HUES48 (cell line): ENCODE results near the gene RADIL.
A peak's percentile ranks its signal among the peaks of the same experiment; 100 is the strongest.

ENCODE experiments used
- H3K27ac ChIP-seq: one replicate; pipeline ENCODE4 v1.7.0; 2013; ENCODE audit warnings: low read depth, low read length, inconsistent platforms
- H3K27me3 ChIP-seq: 2 replicates; pipeline ENCODE4 v1.6.1; 2013; ENCODE audit warnings: mild to moderate bottlenecking, low read length; ENCODE audit not compliant: control insufficient read depth, insufficient read depth
- H3K36me3 ChIP-seq: 2 replicates; pipeline ENCODE4 v1.6.1; 2013; ENCODE audit warnings: low read length; ENCODE audit not compliant: control insufficient read depth, insufficient read depth
- H3K4me1 ChIP-seq: 2 replicates; pipeline ENCODE4 v1.6.1; 2013; ENCODE audit warnings: mild to moderate bottlenecking, low read length; ENCODE audit not compliant: control insufficient read depth, insufficient read depth
- H3K4me3 ChIP-seq: 2 replicates; pipeline ENCODE4 v1.5.1; 2013; ENCODE audit warnings: mild to moderate bottlenecking, low read depth, low read length
- H3K9ac ChIP-seq: 2 replicates; pipeline ENCODE4 v1.6.1; 2013; ENCODE audit warnings: mild to moderate bottlenecking, low read depth, low read length, moderate library complexity
- H3K9me3 ChIP-seq: 2 replicates; pipeline ENCODE4 v1.6.1; 2013; ENCODE audit warnings: low read length; ENCODE audit not compliant: control insufficient read depth, insufficient read depth

RADIL gene

DNA sequence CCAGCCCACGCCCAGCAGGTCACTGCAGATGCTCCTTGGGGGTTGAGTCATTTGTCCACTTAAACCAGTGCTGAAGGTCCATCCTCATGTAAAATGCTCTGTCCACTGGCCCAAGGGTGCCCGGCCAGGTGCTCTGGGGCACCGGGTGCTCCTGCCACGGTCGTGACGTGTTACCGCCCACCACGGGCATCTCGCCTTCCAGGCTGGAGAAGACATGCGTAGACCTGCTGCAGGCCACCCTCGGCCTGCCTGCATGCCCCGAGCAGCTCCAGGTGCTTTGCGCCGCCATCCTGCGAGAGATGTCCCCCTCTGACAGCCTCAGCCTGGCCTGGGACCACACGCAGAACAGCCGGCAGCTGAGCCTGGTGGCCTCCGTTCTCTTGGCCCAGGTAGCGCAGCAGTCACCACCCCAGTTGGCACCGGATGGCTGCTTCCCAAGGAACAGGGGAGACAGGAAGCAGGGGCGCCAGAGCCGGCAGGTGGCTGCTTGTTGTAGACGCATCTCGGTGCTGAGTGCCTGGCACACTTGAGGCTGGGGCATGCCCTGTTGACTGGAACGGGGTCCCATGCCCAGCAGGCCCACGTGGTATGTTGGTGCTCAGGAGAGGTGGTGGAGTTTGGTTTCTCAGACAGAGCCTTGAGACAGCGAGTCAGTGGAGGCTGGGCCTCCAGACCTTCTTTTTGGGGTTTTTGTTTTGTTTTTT, 102.0 kb downstream of the RADIL start:
- peaks cover 41% of the 10 kb centered on the region for H3K36me3 ChIP-seq
- H3K4me3 ChIP-seq, result no peak overlapping the region
- no peaks in the 10 kb centered on the region for H3K27me3 ChIP-seq
- no peak overlapping the region for H3K27ac ChIP-seq
- H3K4me1 ChIP-seq, result no peaks in the 10 kb centered on the region
- H3K9me3 ChIP-seq, result no peaks in the 10 kb centered on the region
- H3K9ac ChIP-seq, result no peak overlapping the region

DNA sequence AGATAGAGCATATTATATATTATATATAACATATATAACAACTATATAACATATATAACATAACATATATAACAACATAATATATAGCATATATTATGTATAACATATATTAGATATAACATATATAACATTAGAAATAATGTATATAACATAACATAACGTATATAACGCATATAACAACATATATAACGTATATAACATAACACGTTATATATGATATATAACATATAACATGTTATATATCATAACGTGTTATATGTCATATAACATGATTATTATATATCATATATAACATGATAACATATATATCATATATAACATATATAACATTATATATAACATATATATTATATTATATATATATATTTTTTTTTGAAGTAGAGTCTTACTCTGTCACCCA, 104.4 kb downstream of the RADIL start:
- H3K9ac ChIP-seq, result no peak overlapping the region
- no peak overlapping the region for H3K4me3 ChIP-seq
- peaks cover 27% of the 10 kb centered on the region for H3K36me3 ChIP-seq
- no peaks in the 10 kb centered on the region for H3K9me3 ChIP-seq
- 0 out of 2 replicates have a peak, but pooled peaks cover 4% of the 10 kb centered on the region for H3K4me1 ChIP-seq
- no peaks in the 10 kb centered on the region for H3K27me3 ChIP-seq
- no peak overlapping the region for H3K27ac ChIP-seq

DNA sequence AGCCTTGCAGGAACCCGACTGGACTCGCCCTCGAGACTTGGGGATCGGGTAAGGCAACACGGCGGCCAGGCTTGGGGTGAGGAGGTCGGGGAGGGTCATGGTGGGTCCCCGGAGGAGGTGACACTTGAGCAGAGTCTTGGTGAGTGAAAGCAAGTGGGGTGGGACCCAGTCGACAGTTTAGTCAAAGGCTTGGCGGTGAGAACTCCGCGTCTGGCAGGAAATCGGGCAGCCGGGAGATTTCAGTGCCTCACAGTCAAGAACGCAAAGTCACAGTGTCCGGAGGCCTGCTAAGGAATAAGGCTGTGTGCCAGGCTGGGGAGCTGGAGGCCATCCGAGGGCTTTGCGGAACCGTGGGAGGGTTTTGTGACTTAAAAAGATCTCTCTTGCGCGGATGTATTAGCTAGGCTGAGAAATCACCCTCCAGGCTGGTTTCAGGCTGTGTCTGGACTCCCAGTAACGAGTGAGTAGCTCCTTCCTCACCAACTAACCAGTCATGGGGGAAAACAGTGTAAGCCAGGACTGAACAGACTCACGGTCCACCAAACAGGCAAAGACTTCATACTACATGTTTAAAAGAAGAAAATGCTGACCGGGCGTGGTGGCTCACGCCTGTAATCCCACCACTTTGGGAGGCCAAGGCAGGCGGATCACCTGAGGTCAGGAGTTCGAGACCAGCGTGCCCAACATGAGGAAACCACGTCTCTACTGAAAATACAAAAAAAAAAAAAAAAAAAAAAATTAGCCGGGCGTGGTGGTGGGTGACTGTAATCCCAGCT, 107.5 kb downstream of the RADIL start:
- Histone ChIP-seq H3K9me3 (no peaks in the 10 kb centered on the region), H3K27me3 (no peaks in the 10 kb centered on the region), H3K36me3 (peaks cover under 1% of the 10 kb centered on the region), H3K4me3 (peak overlapping the region; percentile 84), H3K27ac (peak overlapping the region; percentile 50), H3K9ac (peak overlapping the region; percentile 70), H3K4me1 (0 out of 2 replicates have a peak, but pooled peaks cover 4% of the 10 kb centered on the region)

DNA sequence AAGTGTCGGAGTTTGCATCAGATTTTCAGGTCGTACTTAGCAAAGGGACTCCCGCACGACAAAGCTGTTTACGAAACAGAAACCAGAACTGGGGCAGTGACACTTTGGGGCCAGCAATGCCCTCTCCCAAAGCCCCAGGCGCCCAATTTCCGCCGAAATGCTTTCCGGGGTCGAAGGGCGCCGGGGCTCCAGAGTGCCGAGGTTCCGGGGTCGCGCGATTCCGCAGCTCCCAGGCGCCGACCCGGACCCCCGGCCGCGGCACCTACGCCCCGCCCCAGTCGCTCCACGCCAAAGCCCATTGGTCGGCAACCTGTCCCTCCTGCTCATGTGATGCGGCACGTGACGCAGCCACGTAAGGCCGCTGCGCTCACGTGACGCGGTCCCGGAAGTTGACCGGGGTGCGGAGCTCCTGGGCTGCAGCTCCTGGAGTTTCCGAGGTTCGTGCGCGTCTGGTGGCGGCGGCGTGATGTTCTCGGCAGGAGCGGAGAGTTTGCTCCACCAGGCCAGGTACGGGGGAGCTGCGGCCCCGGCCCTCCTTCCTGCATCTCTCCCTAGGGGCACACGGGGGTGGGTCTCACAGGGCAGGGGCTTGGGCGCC, 108.2 kb downstream of the RADIL start, which contains the start of gene AP5Z1:
Gene AP5Z1, plus strand, starts transcription at position 374 of the 598 bp plus-strand sequence. Its CDS starts 93 bp downstream, at position 467.
- H3K9ac ChIP-seq, result peak within 1 kb of the TSS; percentile 70
- H3K4me1 ChIP-seq, result 0 out of 2 replicates have a peak, but pooled peaks cover 4% of the 10 kb centered on the region
- peak within 1 kb of the TSS; percentile 84 for H3K4me3 ChIP-seq
- no peaks in the 10 kb centered on the region for H3K27me3 ChIP-seq
- no peaks in the 10 kb centered on the region for H3K9me3 ChIP-seq
- no peaks in the 10 kb centered on the region for H3K36me3 ChIP-seq
- H3K27ac ChIP-seq, result peak within 1 kb of the TSS; percentile 85

DNA sequence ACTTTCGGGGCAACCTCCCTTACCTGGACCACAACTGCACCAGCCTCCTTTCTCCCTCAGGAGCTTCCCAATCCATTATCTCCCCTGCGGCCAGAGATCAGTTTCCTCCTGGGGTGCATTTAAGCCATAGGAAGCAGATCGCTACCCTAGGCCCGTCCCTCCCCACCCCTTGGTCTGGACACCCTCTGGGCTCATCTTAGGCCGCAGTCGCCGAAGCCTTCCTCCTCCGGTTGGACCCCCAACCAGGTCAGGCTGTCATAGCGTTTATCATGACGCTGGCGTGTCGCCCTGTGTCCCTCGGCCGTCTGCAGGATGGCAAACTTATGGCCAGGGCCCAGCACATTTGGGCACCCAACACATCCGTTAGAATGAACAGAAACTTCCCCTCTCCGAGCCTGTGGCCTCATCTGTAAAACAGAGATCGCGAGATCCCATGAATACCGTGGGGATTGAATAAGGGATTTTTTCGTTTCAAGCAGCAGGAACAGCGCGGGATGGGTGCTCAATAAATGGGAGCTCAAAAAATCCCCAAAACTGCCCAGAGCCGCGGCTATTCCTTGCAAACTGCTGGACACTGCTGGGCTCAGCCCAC, 108.8 kb downstream of the RADIL start:
- Histone ChIP-seq H3K9ac (peak overlapping the region; percentile 70), H3K27ac (peak overlapping the region; percentile 85), H3K36me3 (no peaks in the 10 kb centered on the region), H3K27me3 (no peaks in the 10 kb centered on the region), H3K4me1 (0 out of 2 replicates have a peak, but pooled peaks cover 4% of the 10 kb centered on the region), H3K4me3 (peak overlapping the region; percentile 84), H3K9me3 (no peaks in the 10 kb centered on the region)

DNA sequence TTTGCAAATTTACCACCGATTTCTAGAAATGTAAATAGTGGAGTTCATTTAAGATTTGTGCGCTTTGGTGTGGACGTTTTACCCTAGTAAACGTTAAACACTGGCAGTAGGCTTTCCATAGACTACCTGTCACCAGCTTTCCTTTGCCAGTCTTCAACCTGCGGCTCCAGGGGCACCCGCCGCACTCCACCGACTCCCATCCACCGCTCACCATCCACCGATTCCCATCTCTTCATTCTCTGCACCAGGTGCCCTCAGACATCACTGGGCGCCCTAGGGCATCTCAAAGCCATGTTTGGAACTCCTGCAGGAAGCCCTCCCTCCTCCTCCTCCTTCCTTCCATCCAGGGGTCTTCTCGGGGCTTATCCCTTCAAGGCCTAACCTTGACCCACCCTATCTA, 109.5 kb downstream of the RADIL start:
- Histone ChIP-seq H3K27ac (no peak overlapping the region), H3K36me3 (no peaks in the 10 kb centered on the region), H3K9ac (no peak overlapping the region), H3K9me3 (no peaks in the 10 kb centered on the region), H3K27me3 (no peaks in the 10 kb centered on the region), H3K4me1 (0 out of 2 replicates have a peak, but pooled peaks cover 4% of the 10 kb centered on the region), H3K4me3 (no peak overlapping the region)

DNA sequence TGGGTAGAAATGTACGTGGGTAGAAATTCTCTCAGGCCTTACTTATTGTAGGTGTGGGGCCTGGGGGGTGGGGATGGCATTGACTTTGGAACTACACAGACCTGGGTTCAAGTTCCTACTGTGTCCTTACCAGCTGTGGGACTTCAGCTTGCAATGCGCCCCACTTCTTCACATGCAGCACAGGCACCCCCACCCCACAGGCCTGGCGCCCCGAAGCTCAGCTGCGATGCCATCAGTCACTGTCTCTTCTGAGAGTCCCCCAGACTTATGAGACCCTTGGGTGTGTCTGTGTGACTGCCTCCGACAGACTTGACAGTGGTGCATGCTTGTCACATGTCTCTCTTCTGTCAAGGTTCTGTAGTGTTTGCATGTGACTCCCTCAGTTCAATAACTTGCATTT, 111.2 kb downstream of the RADIL start:
- Histone ChIP-seq H3K36me3 (no peaks in the 10 kb centered on the region), H3K4me3 (no peak overlapping the region), H3K9me3 (no peaks in the 10 kb centered on the region), H3K27ac (no peak overlapping the region), H3K4me1 (0 out of 2 replicates have a peak, but pooled peaks cover 4% of the 10 kb centered on the region), H3K27me3 (no peaks in the 10 kb centered on the region), H3K9ac (no peak overlapping the region)

DNA sequence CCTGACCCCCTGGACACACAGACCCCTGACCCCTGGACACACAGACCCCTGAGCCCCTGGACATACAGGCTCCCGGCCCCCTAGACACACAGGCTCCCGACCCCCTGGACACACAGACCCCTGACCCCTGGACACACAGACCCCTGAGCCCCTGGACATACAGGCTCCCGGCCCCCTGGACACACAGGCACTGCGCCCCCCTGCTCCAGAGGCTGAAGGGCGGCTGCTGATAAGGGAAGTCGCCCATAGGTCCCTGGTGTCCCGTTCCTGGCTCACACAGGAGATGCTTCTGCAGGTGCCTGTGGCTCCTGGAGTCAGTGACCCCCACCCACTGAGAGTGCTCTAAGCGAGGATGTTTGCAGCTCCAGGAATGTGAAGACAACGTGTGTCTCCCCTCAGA, 111.8 kb downstream of the RADIL start:
- Histone ChIP-seq H3K27me3 (no peaks in the 10 kb centered on the region), H3K4me1 (0 out of 2 replicates have a peak, but pooled peaks cover 4% of the 10 kb centered on the region), H3K36me3 (no peaks in the 10 kb centered on the region), H3K27ac (no peak overlapping the region), H3K9ac (no peak overlapping the region), H3K4me3 (no peak overlapping the region), H3K9me3 (no peaks in the 10 kb centered on the region)

DNA sequence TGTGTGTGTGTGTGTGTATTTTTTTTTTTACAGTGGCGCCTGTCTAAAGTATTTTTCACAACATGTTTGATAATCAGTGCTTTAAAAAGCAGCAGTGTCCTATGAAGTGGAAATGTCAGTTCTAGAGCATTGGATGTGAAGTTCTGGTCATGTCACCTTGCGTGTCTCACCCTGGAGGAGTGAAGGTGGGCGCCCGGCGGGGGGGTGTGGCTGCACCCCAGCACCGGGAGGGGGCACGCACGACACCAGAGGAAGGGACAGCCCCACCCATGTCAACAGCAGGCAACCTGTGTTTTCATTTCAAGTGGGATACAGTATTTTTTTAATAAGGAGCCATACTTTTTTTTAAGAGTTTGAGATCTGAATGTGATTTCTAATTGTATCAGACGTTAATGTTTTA, 112.6 kb downstream of the RADIL start:
- Histone ChIP-seq H3K4me3 (no peak overlapping the region), H3K9me3 (no peaks in the 10 kb centered on the region), H3K27ac (no peak overlapping the region), H3K36me3 (no peaks in the 10 kb centered on the region), H3K4me1 (0 out of 2 replicates have a peak, but pooled peaks cover 4% of the 10 kb centered on the region), H3K27me3 (no peaks in the 10 kb centered on the region), H3K9ac (no peak overlapping the region)

DNA sequence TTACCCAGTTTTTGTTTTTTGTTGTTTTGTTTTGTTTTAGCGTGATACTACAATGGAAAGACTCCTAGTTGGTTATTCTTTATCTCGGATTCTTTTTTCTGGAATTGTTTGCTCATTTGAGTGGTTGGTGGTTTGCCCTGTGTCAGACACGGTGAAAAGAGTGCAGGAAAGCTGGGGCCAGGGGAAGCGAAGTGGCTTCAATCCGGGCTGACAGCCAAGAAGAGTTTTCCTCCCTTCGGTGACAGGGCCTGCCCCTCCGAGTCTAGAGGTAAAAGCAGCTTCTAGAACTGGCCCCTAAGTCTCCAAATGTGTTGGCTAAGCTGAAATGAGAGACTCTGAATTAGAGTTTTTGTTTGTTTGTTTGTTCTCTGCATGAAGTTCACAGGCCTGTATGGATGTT, 113.8 kb downstream of the RADIL start:
- Histone ChIP-seq H3K27me3 (no peaks in the 10 kb centered on the region), H3K9me3 (no peaks in the 10 kb centered on the region), H3K36me3 (no peaks in the 10 kb centered on the region), H3K4me1 (0 out of 2 replicates have a peak, but pooled peaks cover 4% of the 10 kb centered on the region), H3K27ac (no peak overlapping the region), H3K4me3 (no peak overlapping the region), H3K9ac (no peak overlapping the region)
